ENCODE measurements around the gene ENO2.

DNA sequence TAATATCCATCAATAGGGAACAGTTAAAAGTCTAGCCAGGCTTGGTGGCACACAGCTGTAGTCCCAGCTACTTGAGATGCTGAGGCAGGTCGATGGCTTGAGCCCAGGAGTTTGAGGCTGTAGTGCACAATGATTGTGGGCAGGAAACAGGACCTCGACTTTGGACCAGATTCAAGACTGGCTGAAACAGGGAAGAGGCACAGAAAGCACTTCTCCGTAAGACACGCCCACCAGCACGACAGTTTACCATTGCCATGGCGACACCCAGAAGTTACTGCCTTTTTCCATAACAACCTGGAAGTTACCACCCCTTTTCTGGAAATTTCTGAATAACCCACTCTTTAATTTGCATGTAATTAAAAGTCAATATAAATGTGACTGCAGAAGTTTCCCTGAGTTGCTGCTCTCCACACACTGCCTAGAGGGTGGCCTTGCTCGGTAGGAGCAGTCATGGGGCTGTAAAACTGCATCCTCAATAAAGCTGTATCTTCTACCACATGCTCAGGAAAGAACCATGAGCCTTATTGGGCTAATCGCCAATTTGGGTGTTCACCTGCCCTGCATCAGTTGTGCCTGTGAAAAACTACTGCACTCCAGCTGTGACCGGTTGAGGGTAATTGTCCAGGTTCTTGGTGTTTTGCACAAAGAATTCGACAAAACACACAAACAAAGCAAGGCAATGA, 14.4 kb upstream of the ENO2 start:
- TF ChIP-seq, protein P1, sequence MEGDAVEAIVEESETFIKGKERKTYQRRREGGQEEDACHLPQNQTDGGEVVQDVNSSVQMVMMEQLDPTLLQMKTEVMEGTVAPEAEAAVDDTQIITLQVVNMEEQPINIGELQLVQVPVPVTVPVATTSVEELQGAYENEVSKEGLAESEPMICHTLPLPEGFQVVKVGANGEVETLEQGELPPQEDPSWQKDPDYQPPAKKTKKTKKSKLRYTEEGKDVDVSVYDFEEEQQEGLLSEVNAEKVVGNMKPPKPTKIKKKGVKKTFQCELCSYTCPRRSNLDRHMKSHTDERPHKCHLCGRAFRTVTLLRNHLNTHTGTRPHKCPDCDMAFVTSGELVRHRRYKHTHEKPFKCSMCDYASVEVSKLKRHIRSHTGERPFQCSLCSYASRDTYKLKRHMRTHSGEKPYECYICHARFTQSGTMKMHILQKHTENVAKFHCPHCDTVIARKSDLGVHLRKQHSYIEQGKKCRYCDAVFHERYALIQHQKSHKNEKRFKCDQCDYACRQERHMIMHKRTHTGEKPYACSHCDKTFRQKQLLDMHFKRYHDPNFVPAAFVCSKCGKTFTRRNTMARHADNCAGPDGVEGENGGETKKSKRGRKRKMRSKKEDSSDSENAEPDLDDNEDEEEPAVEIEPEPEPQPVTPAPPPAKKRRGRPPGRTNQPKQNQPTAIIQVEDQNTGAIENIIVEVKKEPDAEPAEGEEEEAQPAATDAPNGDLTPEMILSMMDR (IDR thresholded peaks at IDR 0.05) = no peak
- TF ChIP-seq POLR2A (IDR thresholded peaks at IDR 0.05) = no peak
